HL-60 (cell line): ENCODE measurements around the gene RCAN1.

Experiments used
- DNase-seq, 2 experiments: peaks; one replicate each; pipeline ENCODE4 v3.0.0-alpha.2; 2010 to 2020; ENCODE audit warnings: low read depth in 1 of 2, low spot score in 1 of 2
- H3K27ac ChIP-seq: fragments of 250-450 bp; sonication (Bioruptor Pico); replicated peaks from 2 replicates; pipeline ENCODE4 v1.5.1; 2020; ENCODE audit warnings: mild to moderate bottlenecking, moderate library complexity
- H3K27me3 ChIP-seq: fragments of 250-450 bp; sonication (Bioruptor Pico); 2 replicates; pipeline ENCODE4 v1.5.1; 2021; ENCODE audit warnings: mild to moderate bottlenecking, moderate library complexity; ENCODE audit not compliant: insufficient read depth, poor library complexity, severe bottlenecking
- H3K4me3 ChIP-seq: replicated peaks from 2 replicates; pipeline ENCODE4 v1.5.1; 2011; ENCODE audit warnings: mild to moderate bottlenecking, control low read depth, low read length; ENCODE audit not compliant: insufficient read depth
- CTCF ChIP-seq: IDR thresholded peaks from one replicate; pipeline ENCODE4 v1.5.1; 2011; ENCODE audit warnings: low read length, control low read depth, inconsistent platforms; ENCODE audit not compliant: insufficient read depth
- GABPA ChIP-seq: IDR thresholded peaks from 2 replicates; pipeline ENCODE4 v1.6.1; 2012; ENCODE audit warnings: low read depth
- POLR2AphosphoS5 ChIP-seq: IDR thresholded peaks from 2 replicates; pipeline ENCODE4 v1.6.1; 2012; ENCODE audit warnings: low read depth
- REST ChIP-seq: IDR thresholded peaks from 2 replicates; pipeline ENCODE4 v1.6.1; 2012; ENCODE audit warnings: low read depth; ENCODE audit not compliant: insufficient replicate concordance
- SPI1 ChIP-seq: IDR thresholded peaks from 2 replicates; pipeline ENCODE4 v1.6.1; 2012; ENCODE audit warnings: low read depth, mild to moderate bottlenecking, borderline replicate concordance

The RCAN1 gene

GRCh38 chr21:34612557-34612956 is 2.4 kb downstream of the RCAN1 start:
- no peak for DNase-seq
- TF ChIP-seq POLR2AphosphoS5 (no peak), REST (no peak), SPI1 (no peak), GABPA (no peak), CTCF (no peak)

GRCh38 chr21:34612056-34612455 is 2.9 kb downstream of the RCAN1 start:
- no peak for DNase-seq
- no peak overlapping the region for H3K4me3 ChIP-seq
- H3K27ac ChIP-seq = no peak overlapping the region
- no peaks in the 10 kb centered on the region for H3K27me3 ChIP-seq
- no peak for TF ChIP-seq CTCF
- TF ChIP-seq SPI1 = no peak
- TF ChIP-seq POLR2AphosphoS5 = no peak
- TF ChIP-seq GABPA = no peak
- no peak for TF ChIP-seq REST

More at GRCh38 chr21:34612557-34612956, 2.4 kb downstream of the RCAN1 start:
- Histone ChIP-seq H3K27me3 (no peaks in the 10 kb centered on the region), H3K4me3 (no peak overlapping the region), H3K27ac (no peak overlapping the region)

- Histone ChIP-seq H3K4me3 (no peak overlapping the region), H3K27ac (no peak overlapping the region), H3K27me3 (no peaks in the 10 kb centered on the region)
- TF ChIP-seq SPI1 (no peak), POLR2AphosphoS5 (no peak), CTCF (no peak), REST (no peak), GABPA (no peak)
- no peak for DNase-seq
These were observed 3.4 kb downstream of the RCAN1 start for GRCh38 chr21:34611528-34611927.
